WTC11 (cell line): Measurements from ENCODE around the gene SLTM. TPM values are rescaled to one million over a fixed set of nuclear protein-coding genes. Genes with fewer than 3 reads are reported as not detected.
"Not testable (repeated sequence)": the region's sequence is repeated elsewhere in the genome, so short reads cannot be mapped to it uniquely, and the experiment has no call there.

ENCODE experiments used
- ATAC-seq: fragments of 200-7000 bp; cut with Tn5 transposase; 2 replicates; pipeline ENCODE4 v1.10.0; 2021; ENCODE audit warnings: mild to moderate bottlenecking, moderate library complexity
- CTCF ChIA-PET: fragments of 300-600 bp; sonication (Branson Sonifier 250); formaldehyde crosslinking; loops from one replicate; lab custom pipeline; 2021; ENCODE audit warnings: antibody characterized with exemption; lab: Charles Lee
- POLR2A ChIA-PET: fragments of 350-600 bp; sonication (Branson Sonifier 250); formaldehyde crosslinking; loops from one replicate; lab custom pipeline; 2021; ENCODE audit warnings: antibody characterized with exemption; lab: Charles Lee
- DNase-seq: peaks from one replicate; pipeline ENCODE4 v3.0.0; 2021; ENCODE audit warnings: low spot score
- H3K27ac Mint-ChIP-seq: 2 replicates; pipeline ENCODE4 v1.8.0; 2021; ENCODE audit warnings: mixed read lengths
- H3K27me3 Mint-ChIP-seq: 2 replicates; pipeline ENCODE4 v1.8.0; 2021; ENCODE audit warnings: low read depth, mild to moderate bottlenecking, moderate library complexity, mixed read lengths
- H3K36me3 Mint-ChIP-seq: 2 replicates; pipeline ENCODE4 v1.8.0; 2021; ENCODE audit warnings: mixed read lengths
- H3K4me1 Mint-ChIP-seq: 2 replicates; pipeline ENCODE4 v1.8.0; 2022; ENCODE audit warnings: mixed read lengths
- H3K4me3 Mint-ChIP-seq: 2 replicates; pipeline ENCODE4 v1.8.0; 2021; ENCODE audit warnings: mild to moderate bottlenecking, moderate library complexity, mixed read lengths
- H3K9me3 Mint-ChIP-seq: 2 replicates; pipeline ENCODE4 v1.8.0; 2021; ENCODE audit warnings: mixed read lengths
- ARID4B ChIP-seq: sonication (generic); formaldehyde crosslinking; IDR thresholded peaks from 2 replicates; pipeline ENCODE4 v1.8.0; 2023; ENCODE audit warnings: missing genetic modification reagents, mild to moderate bottlenecking, borderline replicate concordance
- FOXJ3 ChIP-seq: sonication (generic); formaldehyde crosslinking; IDR thresholded peaks from 2 replicates; pipeline ENCODE4 v1.9.0; 2021; ENCODE audit warnings: missing genetic modification reagents, mild to moderate bottlenecking, borderline replicate concordance
- FOXK1 ChIP-seq: sonication (generic); formaldehyde crosslinking; IDR thresholded peaks from 2 replicates; pipeline ENCODE4 v1.8.0; 2022; ENCODE audit warnings: mild to moderate bottlenecking, moderate library complexity, missing genetic modification reagents
- FOXP4 ChIP-seq: sonication (generic); formaldehyde crosslinking; IDR thresholded peaks from 2 replicates; pipeline ENCODE4 v1.8.0; 2022; ENCODE audit warnings: mild to moderate bottlenecking, missing genetic modification reagents
- GRHL2 ChIP-seq: fragments of 250-450 bp; sonication (Bioruptor Pico); IDR thresholded peaks from 2 replicates; pipeline ENCODE4 v1.8.0; 2022; ENCODE audit warnings: mild to moderate bottlenecking, moderate library complexity; ENCODE audit not compliant: insufficient replicate concordance, severe bottlenecking
- JUN ChIP-seq: sonication (generic); formaldehyde crosslinking; IDR thresholded peaks from 2 replicates; pipeline ENCODE4 v1.8.0; 2023; ENCODE audit warnings: mild to moderate bottlenecking, missing genetic modification reagents
- KAT7 ChIP-seq: sonication (generic); formaldehyde crosslinking; IDR thresholded peaks from 2 replicates; pipeline ENCODE4 v1.8.1; 2023; ENCODE audit warnings: missing genetic modification reagents, mild to moderate bottlenecking, borderline replicate concordance
- MYBL2 ChIP-seq: sonication (generic); formaldehyde crosslinking; IDR thresholded peaks from 2 replicates; pipeline ENCODE4 v1.8.1; 2023; ENCODE audit warnings: mild to moderate bottlenecking, moderate library complexity, missing genetic modification reagents
- NFATC4 ChIP-seq: fragments of 250-450 bp; sonication (Bioruptor Pico); IDR thresholded peaks from 2 replicates; pipeline ENCODE4 v1.9.0; 2021; ENCODE audit warnings: mild to moderate bottlenecking
- NR1H2 ChIP-seq: sonication (generic); formaldehyde crosslinking; IDR thresholded peaks from 2 replicates; pipeline ENCODE4 v1.9.0; 2021; ENCODE audit warnings: mild to moderate bottlenecking, moderate library complexity, missing genetic modification reagents
- OVOL2 ChIP-seq: fragments of 250-450 bp; sonication (Bioruptor Pico); IDR thresholded peaks from 2 replicates; pipeline ENCODE4 v1.9.0; 2021; ENCODE audit warnings: mild to moderate bottlenecking, borderline replicate concordance
- TEAD1 ChIP-seq: sonication (generic); formaldehyde crosslinking; IDR thresholded peaks from 2 replicates; pipeline ENCODE4 v1.8.0; 2022; ENCODE audit warnings: mild to moderate bottlenecking, missing genetic modification reagents
- TEAD4 ChIP-seq: sonication (generic); formaldehyde crosslinking; IDR thresholded peaks from 2 replicates; pipeline ENCODE4 v1.8.0; 2022; ENCODE audit warnings: mild to moderate bottlenecking, missing genetic modification reagents
- ZNF138 ChIP-seq: sonication (generic); formaldehyde crosslinking; conservative IDR thresholded peaks from 2 replicates; pipeline ENCODE4 v1.8.1; 2022; ENCODE audit warnings: mild to moderate bottlenecking, moderate library complexity, missing genetic modification reagents
- total RNA-seq: library from RNA; stranded (reverse); gene quantifications from 3 replicates; pipeline ENCODE4 v1.2.3, GENCODE V29; 2021
- TF ChIP-seq, protein P1 (sequence below): sonication (generic); formaldehyde crosslinking; IDR thresholded peaks from 2 replicates; pipeline ENCODE4 v1.8.0; 2023; ENCODE audit warnings: missing genetic modification reagents
- TF ChIP-seq, protein P2 (sequence below): sonication (generic); formaldehyde crosslinking; IDR thresholded peaks from 2 replicates; pipeline ENCODE4 v1.8.1; 2022; ENCODE audit warnings: low read depth, missing genetic modification reagents, borderline replicate concordance

Gene SLTM
- total RNA-seq, 1 experiment from 2014 or later = 126 TPM

- no peaks in the 10 kb centered on the region for H3K9me3 Mint-ChIP-seq
- TF ChIP-seq FOXK1 (CRISPR knock-in tag) (no peak), TEAD1 (no peak), FOXP4 (CRISPR knock-in tag) (no peak), ZNF138 (CRISPR knock-in tag) (no peak), TEAD4 (no peak), NR1H2 (CRISPR knock-in tag) (no peak), ARID4B (no peak), FOXJ3 (no peak), GRHL2 (no peak), JUN (CRISPR knock-in tag) (no peak), MYBL2 (CRISPR knock-in tag) (no peak)
- TF ChIP-seq, protein P1, sequence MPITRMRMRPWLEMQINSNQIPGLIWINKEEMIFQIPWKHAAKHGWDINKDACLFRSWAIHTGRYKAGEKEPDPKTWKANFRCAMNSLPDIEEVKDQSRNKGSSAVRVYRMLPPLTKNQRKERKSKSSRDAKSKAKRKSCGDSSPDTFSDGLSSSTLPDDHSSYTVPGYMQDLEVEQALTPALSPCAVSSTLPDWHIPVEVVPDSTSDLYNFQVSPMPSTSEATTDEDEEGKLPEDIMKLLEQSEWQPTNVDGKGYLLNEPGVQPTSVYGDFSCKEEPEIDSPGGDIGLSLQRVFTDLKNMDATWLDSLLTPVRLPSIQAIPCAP = no peak
- DNase-seq = no peak
- no peaks in the 10 kb centered on the region for H3K4me1 Mint-ChIP-seq
- ChIA-PET CTCF (no interaction called here), POLR2A (no interaction called here)
- no peaks in the 10 kb centered on the region for H3K27me3 Mint-ChIP-seq
- H3K27ac Mint-ChIP-seq = no peak overlapping the region; the same call in 1 of the 2 replicates
- no peak for ATAC-seq
- peaks cover 89% of the 10 kb centered on the region for H3K36me3 Mint-ChIP-seq
- H3K4me3 Mint-ChIP-seq = no peak overlapping the region
These were observed 44.1 kb downstream of the SLTM start for GRCh38 chr15:58889363-58889762.

DNA sequence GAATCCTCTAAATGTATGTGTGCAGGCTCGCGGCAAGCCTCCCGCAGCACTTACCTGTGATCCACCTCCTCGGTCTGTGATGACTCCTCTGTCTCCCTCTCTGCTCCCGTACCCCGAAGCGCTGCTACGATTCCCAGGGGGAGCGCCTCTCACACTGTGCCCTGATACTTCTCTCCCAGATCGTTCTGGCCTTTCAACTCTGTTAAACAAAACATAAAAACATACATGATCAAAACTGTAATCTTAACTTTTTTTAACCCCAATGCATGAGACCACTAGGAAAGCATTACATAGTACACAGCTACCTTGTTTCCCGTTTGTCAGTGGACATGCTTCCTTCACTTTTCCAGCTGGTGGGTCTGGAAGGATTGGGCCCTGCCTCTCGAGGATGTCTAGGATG, 46.6 kb downstream of the SLTM start:
- Mint-ChIP-seq H3K4me1 (no peaks in the 10 kb centered on the region), H3K9me3 (no peaks in the 10 kb centered on the region), H3K27ac (no peak overlapping the region), H3K36me3 (peaks cover 87% of the 10 kb centered on the region), H3K27me3 (no peaks in the 10 kb centered on the region), H3K4me3 (no peak overlapping the region)
- ChIA-PET POLR2A (no interaction called here), CTCF (no interaction called here)
- TF ChIP-seq, protein P2, sequence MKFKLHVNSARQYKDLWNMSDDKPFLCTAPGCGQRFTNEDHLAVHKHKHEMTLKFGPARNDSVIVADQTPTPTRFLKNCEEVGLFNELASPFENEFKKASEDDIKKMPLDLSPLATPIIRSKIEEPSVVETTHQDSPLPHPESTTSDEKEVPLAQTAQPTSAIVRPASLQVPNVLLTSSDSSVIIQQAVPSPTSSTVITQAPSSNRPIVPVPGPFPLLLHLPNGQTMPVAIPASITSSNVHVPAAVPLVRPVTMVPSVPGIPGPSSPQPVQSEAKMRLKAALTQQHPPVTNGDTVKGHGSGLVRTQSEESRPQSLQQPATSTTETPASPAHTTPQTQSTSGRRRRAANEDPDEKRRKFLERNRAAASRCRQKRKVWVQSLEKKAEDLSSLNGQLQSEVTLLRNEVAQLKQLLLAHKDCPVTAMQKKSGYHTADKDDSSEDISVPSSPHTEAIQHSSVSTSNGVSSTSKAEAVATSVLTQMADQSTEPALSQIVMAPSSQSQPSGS (CRISPR knock-in tag) = no peak
- no peak for TF ChIP-seq NFATC4 (CRISPR knock-in tag)
- no peak for TF ChIP-seq OVOL2 (CRISPR knock-in tag)
- no peak for TF ChIP-seq KAT7 (CRISPR knock-in tag)
- ATAC-seq (no peak), DNase-seq (no peak)

DNA sequence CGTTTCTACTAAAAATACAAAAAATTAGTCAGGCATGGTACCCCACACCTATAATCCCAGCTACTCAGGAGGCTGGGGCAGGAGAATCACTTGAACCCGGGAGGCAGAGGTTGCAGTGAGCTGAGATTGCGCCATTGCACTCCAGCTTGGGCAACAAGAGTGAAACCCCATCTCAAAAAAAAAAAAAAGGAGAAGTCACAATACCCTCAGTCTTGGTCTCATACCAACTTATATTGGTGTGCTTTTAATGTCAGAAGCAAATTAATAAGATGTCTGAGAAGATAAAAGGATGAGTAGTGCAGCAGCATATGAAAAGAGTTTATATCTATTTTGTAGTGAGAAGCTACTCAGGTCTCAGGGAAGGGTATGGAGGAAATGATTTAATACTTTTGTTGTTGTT, 49.6 kb downstream of the SLTM start:
- ATAC-seq, H3K4me1 Mint-ChIP-seq, POLR2A ChIA-PET, H3K27ac Mint-ChIP-seq, H3K4me3 Mint-ChIP-seq, DNase-seq, H3K27me3 Mint-ChIP-seq, CTCF ChIA-PET, H3K9me3 Mint-ChIP-seq: not testable (repeated sequence)
- H3K36me3 Mint-ChIP-seq = peaks cover 87% of the 10 kb centered on the region
